Gastrocnemius medialis (tissue), 4 donors: Measurements from ENCODE around the gene NUMB.

ENCODE experiments used
- CTCF ChIP-seq, 5 experiments: fragments of 450-650 bp in 3 of 5; fragments of 200-600 bp in 2 of 5; sonication (generic) in 2 of 5; IDR thresholded peaks in 4 of 5; conservative IDR thresholded peaks in 1 of 5; 1 replicate in 4 of 5; 2 replicates in 1 of 5; pipeline ENCODE4 v1.5.1; 2016 to 2019; ENCODE audit warnings: antibody characterized with exemption in 5 of 5, mild to moderate bottlenecking in 3 of 5, moderate library complexity in 3 of 5
- POLR2A ChIP-seq, 2 donors: fragments of 450-650 bp; IDR thresholded peaks; one replicate each; pipeline ENCODE4 v1.6.1; 2017; ENCODE audit warnings: antibody characterized with exemption in 2 of 2, mild to moderate bottlenecking in 2 of 2, moderate library complexity in 2 of 2

DNA sequence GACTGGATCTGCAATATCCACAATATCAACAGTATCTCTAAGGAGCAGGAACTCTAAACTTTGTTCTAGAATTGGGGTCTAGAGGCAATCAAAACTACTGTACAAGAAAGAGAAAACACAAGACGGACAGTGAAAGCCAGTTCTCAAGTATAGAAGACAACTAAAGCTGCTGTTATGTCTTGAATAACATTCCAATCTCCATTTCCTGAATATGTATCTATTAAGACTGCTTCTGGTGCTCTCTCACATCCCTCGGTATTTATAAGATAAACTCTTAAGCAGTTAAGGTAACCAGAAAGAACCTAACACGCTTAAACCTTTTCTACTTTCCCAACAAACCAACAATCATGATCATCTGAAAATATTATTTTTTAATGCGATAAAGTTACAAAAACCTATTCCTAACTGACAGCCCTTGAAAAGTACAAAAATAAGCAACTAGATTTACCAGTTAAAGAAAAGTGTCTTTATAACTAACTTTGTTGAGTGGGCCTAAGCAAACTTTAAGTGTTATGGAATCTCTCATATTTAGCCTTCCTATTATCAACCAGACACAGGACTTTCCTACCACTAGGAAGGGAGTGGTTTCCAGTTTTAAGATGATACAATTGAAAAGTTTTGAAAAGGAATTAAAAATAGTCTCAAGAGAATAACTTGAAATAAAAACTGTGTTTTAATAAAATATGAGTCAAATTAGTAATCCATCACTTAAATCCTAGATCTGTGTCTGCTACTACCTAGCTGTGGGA lies 30.7 kb downstream of the NUMB start:
- TF ChIP-seq CTCF (IDR thresholded peaks at IDR 0.05 in 4 of 5, conservative IDR thresholded peaks at IDR 0.05 in 1 of 5) (no peak), POLR2A (IDR thresholded peaks at IDR 0.05) (no peak)
